NCI-H748 (cell line): ENCODE results near the gene ADARB2.

ENCODE experiments used
- DNase-seq: peaks from one replicate; lab custom pipeline; 2025; ENCODE audit not compliant: unreplicated experiment; lab: John Stamatoyannopoulos, UW

The ADARB2 gene

DNA sequence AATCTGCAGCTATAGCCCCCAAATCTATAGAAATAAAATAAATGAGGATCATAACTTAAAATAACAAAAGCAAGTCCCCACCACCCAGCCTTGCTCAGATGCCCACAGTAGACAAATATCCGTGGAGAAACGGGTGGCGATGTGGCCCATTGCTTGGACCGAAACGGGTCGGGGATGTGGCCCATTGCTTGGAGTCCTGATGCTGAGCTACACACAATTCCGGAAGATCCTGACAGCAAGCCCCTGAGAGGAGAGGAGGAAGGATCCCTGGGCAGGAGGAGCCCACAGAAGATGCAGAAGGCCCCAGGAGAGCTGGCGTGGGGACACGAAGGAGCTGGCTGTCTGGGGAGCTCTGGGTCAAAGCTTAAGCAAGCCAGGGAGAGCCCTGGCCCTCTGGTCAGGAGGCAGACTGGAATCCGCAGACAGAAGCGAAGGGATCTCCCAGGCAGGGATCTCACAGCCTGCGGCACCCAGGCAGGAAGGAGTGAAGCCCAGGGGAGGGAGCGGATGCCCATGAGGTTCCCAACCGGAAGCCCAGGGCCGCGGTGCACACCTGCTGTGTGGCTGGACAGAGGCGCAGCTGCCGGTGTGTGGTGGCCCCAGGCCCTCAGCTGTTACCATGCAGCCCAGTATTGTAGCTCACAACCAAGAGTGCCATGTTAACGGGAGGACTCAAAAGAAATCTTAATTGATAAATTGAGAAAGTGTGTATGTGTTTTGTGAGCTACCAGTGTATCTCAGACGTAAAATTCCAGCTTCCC, 138.8 kb downstream of the ADARB2 start:
- no peak for DNase-seq

GRCh38 chr10:1597370-1598146, 139.8 kb downstream of the ADARB2 start:
- no peak for DNase-seq

GRCh38 chr10:1596482-1597099, 140.7 kb downstream of the ADARB2 start:
- no peak for DNase-seq

DNA sequence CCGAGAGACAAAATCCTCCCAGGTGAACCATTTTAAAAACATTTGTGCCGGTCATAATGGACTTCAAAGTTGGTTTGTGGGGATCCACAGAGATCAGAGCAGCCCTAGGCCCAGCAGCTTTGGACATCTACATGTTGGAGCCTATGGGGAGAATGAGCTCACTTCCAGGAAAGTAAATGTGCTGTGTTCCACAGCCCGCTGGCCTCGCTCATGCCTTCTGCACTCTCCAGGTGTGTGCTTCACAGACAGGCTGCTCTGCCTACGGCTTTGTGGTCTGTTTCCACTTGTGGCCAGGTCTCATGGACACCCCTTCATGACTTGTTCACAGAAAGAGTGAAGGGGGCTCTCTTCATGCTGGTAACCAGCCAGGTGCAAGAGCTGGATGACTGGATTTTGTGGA, 141.6 kb downstream of the ADARB2 start:
- no peak for DNase-seq

DNA sequence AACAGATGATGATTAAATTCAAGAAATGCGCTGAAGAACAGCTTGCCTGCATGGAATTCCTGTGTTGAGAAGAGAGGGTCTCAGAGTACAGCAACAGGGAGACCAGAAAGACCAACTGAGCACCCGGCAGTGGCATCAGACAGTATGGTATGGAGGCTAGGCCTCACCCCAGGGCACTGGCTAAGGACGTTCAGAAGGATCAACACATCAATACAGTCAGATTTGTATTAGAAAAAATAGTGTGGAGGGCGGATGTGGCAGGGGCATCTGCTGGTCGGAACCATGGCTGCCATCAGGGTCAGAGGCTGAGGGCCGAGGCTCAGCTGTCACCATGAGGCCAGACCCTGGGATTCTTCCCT, 142.1 kb downstream of the ADARB2 start:
- no peak for DNase-seq

- DNase-seq, result peak; percentile 53
Observed at GRCh38 chr10:1594372-1595241, 142.7 kb downstream of the ADARB2 start.

- no peak for DNase-seq
Observed at GRCh38 chr10:1591742-1592141, 145.6 kb downstream of the ADARB2 start.

- DNase-seq, result no peak
Observed at GRCh38 chr10:1591045-1591444, 146.3 kb downstream of the ADARB2 start.

DNA sequence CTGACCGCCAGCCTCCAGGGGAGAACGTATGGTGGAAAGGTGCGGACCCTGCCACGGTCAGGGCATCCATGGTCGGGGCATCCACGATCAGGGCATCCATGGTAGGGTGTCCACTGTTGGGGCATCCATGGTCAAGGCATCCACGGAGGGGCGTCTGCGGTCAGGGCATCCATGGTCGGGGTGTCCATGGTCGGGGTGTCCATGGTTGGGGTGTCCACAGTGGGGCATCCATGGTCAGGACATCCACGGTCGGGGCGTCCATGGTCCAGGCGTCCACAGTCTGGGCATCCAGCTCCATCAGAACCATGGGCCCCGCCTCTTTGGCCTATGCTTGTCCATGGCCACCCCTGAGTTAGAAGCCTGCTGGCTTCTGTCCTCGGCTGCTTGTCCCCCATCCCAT, 148.1 kb downstream of the ADARB2 start:
- DNase-seq, result no peak

GRCh38 chr10:1582739-1583138, 154.6 kb downstream of the ADARB2 start:
- DNase-seq, result no peak

DNA sequence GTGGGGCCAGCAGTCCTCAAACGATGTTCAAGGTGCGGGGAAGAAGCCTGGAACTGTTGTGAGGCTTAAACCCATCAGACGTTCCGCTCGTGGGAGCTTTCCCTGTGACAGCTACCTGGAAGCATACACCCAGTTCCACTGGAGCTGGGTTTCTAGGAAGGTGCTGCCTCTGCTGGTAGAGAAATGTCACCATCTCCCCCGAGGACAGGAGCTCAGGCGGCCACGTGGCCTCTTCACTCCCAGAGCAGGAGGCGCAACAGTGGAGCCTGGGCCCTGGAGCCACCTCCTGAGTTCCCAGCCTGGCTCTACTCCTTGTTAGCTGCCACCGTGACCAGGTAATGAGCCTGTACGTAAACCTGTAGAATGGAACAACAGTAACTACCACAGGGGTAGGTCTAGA, 156.1 kb downstream of the ADARB2 start:
- no peak for DNase-seq

- DNase-seq, result no peak
Observed at GRCh38 chr10:1579671-1580070, 157.7 kb downstream of the ADARB2 start.

DNA sequence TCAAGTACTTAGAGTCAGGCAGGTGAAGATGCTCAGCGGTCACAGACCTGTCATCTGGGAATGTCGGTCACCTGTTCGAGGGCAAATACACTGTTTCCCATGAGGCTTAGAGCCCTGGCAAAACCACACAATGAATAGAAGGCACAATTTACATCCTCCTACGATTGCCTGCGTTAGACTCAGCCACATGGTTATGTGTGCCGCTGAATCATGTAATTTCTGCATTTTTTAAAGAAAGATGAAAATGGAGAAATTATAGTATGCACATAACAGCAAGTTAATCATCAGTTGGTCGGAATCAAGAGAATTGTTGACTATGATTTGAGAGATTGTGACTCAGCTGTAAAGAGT, 158.2 kb downstream of the ADARB2 start:
- DNase-seq, result no peak

- DNase-seq, result no peak
Observed at GRCh38 chr10:1578392-1579140, 158.8 kb downstream of the ADARB2 start.

- no peak for DNase-seq
Observed at GRCh38 chr10:1577945-1578344, 159.4 kb downstream of the ADARB2 start.

GRCh38 chr10:1577373-1577770, 160.0 kb downstream of the ADARB2 start:
- DNase-seq, result no peak

DNA sequence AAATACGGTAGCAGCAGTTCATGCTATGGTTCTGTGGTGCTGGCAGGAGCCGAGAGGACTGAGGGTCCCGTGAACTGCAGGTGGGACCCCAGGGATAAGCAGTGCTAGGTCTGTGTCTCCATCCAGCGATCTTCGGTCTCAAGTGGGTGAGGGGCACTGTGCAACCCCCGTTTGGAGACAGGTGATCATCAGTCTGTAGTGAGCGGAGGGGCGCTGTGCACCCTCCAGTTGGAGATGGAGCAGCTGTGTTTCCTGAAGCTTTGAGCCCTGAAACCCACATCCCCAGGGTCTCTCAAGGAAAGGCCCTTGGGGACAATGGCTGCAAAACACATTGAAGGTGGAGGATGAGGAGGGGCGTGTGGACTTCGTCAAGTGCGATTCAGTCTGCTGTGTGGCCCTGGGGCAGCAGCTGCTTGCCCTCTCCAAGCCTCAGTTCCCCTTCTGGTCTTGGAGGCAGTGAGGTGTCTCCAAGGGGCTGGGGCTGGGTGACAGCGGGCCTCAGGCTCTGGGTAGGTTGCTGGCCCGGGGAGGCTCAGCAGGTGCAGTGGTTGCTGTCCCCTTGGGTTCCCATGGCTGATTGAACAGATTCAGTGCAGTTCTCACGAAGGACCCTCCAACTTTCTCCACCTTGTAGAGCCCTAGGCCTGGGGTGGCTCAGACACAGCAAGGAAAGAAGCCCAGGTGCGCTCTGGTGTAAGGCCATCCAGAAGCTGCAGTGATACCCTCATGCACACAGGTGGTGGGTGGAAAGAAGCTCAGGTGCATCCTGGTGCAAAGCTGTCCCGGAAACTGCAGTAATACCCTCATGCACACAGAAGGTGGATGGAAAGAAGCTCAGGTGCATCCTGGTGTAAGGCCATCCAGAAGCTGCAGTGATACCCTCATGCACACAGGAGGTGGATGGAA, 160.6 kb downstream of the ADARB2 start:
- DNase-seq, result no peak

GRCh38 chr10:1575481-1576244, 161.7 kb downstream of the ADARB2 start:
- no peak for DNase-seq

DNA sequence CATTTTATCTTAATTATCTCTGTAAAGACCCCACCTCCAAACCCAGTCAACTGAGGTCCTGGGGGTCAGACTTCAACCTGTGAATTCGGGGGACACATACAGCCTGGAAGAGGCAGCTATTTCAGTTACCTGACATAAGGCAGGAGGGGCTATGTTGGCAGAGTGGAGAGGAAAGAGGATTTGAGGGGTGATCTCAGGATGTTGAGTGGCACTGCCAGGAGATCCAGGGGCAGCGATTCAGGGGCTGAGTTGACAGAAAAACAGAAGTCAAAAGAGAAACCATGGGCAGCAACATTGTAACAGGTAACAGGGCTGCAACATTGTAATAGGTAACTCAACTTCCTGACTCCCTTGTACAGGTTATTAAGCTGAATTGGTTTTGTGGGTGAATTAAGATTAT, 162.6 kb downstream of the ADARB2 start:
- no peak for DNase-seq
